Progenitor cell of endocrine pancreas (in vitro differentiated cells): ENCODE data around the gene POLR3K. TPM values are rescaled to one million over a fixed set of nuclear protein-coding genes. Genes with fewer than 3 reads are reported as not detected.

Experiments used
- DNase-seq: peaks from one replicate; pipeline ENCODE4 v3.0.0; 2021; ENCODE audit warnings: low spot score; ENCODE audit not compliant: unreplicated experiment
- H3K27ac Mint-ChIP-seq: 2 replicates; pipeline ENCODE4 v1.8.0; 2021; ENCODE audit warnings: mild to moderate bottlenecking, moderate library complexity, mixed read lengths
- H3K27me3 Mint-ChIP-seq: 2 replicates; pipeline ENCODE4 v1.8.0; 2021; ENCODE audit warnings: mixed read lengths
- H3K36me3 Mint-ChIP-seq: 2 replicates; pipeline ENCODE4 v1.8.0; 2022; ENCODE audit warnings: mixed read lengths; ENCODE audit not compliant: insufficient read depth
- H3K4me1 Mint-ChIP-seq: 2 replicates; pipeline ENCODE4 v1.8.0; 2021; ENCODE audit warnings: low read depth, mixed read lengths
- H3K4me3 Mint-ChIP-seq: 2 replicates; pipeline ENCODE4 v1.8.0; 2021; ENCODE audit warnings: low read depth, mild to moderate bottlenecking, moderate library complexity, mixed read lengths
- H3K9me3 Mint-ChIP-seq: 2 replicates; pipeline ENCODE4 v1.8.0; 2021; ENCODE audit warnings: low read depth, mixed read lengths
- CTCF ChIP-seq: fragments of 200-600 bp; sonication (generic); IDR thresholded peaks from one replicate; pipeline ENCODE4 v1.5.0; 2021; ENCODE audit warnings: antibody characterized with exemption, mild to moderate bottlenecking; ENCODE audit not compliant: unreplicated experiment
- total RNA-seq: library from RNA; stranded (reverse); gene quantifications from 2 replicates; pipeline ENCODE4 v1.2.1, GENCODE V29; 2021

POLR3K gene
- total RNA-seq, 1 donor from 2014 or later = 11.1 TPM

GRCh38 chr16:83781-84615 lies 30.6 kb upstream of the POLR3K start:
- Mint-ChIP-seq H3K27me3 (no peaks in the 10 kb centered on the region), H3K27ac (no peak overlapping the region), H3K4me3 (no peak overlapping the region), H3K36me3 (peaks cover 5% of the 10 kb centered on the region), H3K9me3 (no peaks in the 10 kb centered on the region), H3K4me1 (no peaks in the 10 kb centered on the region)
- no peak for DNase-seq
- no peak for TF ChIP-seq CTCF

GRCh38 chr16:83060-83603 lies 29.7 kb upstream of the POLR3K start:
- H3K4me3 Mint-ChIP-seq = no peak overlapping the region
- TF ChIP-seq CTCF = no peak
- H3K27ac Mint-ChIP-seq = no peak overlapping the region
- no peak for DNase-seq
- no peaks in the 10 kb centered on the region for H3K27me3 Mint-ChIP-seq
- peaks cover 5% of the 10 kb centered on the region for H3K36me3 Mint-ChIP-seq
- H3K9me3 Mint-ChIP-seq = no peaks in the 10 kb centered on the region
- peaks cover 3% of the 10 kb centered on the region for H3K4me1 Mint-ChIP-seq

DNA sequence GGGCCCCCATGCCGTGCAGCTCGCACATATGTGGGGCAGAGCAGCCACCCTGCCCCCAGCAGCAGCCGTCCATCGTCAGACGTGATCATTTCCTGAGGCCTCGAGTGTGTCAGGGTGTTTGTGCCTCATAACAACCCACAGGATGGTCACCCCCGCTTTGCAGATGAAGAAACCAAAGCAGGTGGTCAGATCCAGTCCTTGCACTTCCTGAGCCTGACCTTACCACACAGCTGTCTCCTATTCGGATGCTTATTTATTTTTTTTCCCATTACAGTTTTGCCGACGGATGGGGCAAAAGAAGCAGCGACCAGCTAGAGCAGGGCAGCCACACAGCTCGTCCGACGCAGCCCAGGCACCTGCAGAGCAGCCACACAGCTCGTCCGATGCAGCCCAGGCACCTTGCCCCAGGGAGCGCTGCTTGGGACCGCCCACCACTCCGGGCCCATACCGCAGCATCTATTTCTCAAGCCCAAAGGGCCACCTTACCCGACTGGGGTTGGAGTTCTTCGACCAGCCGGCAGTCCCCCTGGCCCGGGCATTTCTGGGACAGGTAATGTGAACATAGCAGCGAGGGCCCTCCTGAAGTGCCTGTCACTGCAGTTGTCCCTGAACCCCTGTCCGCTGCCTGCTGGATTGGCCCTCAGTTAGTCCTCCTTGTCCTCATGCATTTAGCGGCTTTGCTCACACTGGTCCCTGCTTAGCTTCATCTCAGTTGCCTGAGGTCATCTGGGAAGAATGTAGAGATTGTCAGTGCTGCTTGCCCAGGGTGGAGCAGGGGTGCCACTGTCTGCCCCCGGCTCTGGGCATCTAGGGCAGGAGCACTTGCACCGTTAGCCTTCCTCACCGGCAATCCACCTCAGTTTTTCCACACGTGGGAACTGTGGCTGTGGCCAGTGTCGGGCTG lies 26.0 kb upstream of the POLR3K start:
- Mint-ChIP-seq H3K4me1 (peaks cover 15% of the 10 kb centered on the region), H3K36me3 (peaks cover 3% of the 10 kb centered on the region), H3K27ac (peak overlapping the region; percentile 73), H3K9me3 (no peaks in the 10 kb centered on the region), H3K27me3 (peaks cover 6% of the 10 kb centered on the region), H3K4me3 (peak overlapping the region; percentile 84)
- no peak for DNase-seq
- TF ChIP-seq CTCF = no peak

- H3K4me1 Mint-ChIP-seq = peaks cover 16% of the 10 kb centered on the region
- no peaks in the 10 kb centered on the region for H3K9me3 Mint-ChIP-seq
- H3K4me3 Mint-ChIP-seq = peak overlapping the region; percentile 84
- peak overlapping the region; percentile 73 for H3K27ac Mint-ChIP-seq
- peaks cover 8% of the 10 kb centered on the region for H3K27me3 Mint-ChIP-seq
- H3K36me3 Mint-ChIP-seq = peaks cover under 1% of the 10 kb centered on the region
- DNase-seq = no peak
- TF ChIP-seq CTCF = no peak
Measured at GRCh38 chr16:78444-79150, 25.2 kb upstream of the POLR3K start.
